GM12878 (cell line): ENCODE measurements around the gene ELMOD3. TPM values are rescaled to one million over a fixed set of nuclear protein-coding genes. Genes with fewer than 3 reads are reported as not detected.

Experiments used
- ATAC-seq: fragments of 200-7000 bp; cut with Tn5 transposase; 3 replicates; pipeline ENCODE4 v1.9.1; 2020; ENCODE audit warnings: mild to moderate bottlenecking, moderate library complexity
- BruUV-seq: library from RNA; stranded (reverse); fragments of 400-500 nt; replicated peaks from 2 replicates; lab custom pipeline; 2021; lab: Mats Ljungman, UMichigan
- CTCF ChIA-PET: fragments of 300-600 bp; sonication (Branson Sonifier 250); formaldehyde crosslinking; extraction: SDS; loops from one replicate; lab custom pipeline; 2021; ENCODE audit warnings: inconsistent platforms; lab: Yijun Ruan, JAX
- POLR2A ChIA-PET: fragments of 350-600 bp; formaldehyde crosslinking; extraction: SDS; loops from one replicate; lab custom pipeline; 2021; ENCODE audit warnings: inconsistent platforms; lab: Charles Lee
- RAD21 ChIA-PET: fragments of 300-600 bp; sonication (Branson Sonifier 250); formaldehyde crosslinking; loops from one replicate; lab custom pipeline; 2023; ENCODE audit warnings: antibody characterized with exemption; ENCODE audit not compliant: unreplicated experiment; lab: Charles Lee
- SMC1A ChIA-PET: fragments of 300-600 bp; sonication (Branson Sonifier 250); formaldehyde crosslinking; loops from one replicate; lab custom pipeline; 2023; ENCODE audit not compliant: unreplicated experiment, uncharacterized antibody; lab: Charles Lee
- DNase-seq: peaks from one replicate; pipeline ENCODE4 v3.0.0-alpha.2; 2011; ENCODE audit warnings: low read depth, low spot score
- FAIRE-seq: peaks from 3 replicates; lab custom pipeline; 2011; peaks lifted over from hg19 to GRCh38; lab: Jason Lieb, UNC
- H2AFZ ChIP-seq: 2 replicates; pipeline ENCODE4 v1.6.0; 2011; ENCODE audit warnings: low read depth, low read length, control low read depth; ENCODE audit not compliant: control insufficient read depth
- H3K27ac ChIP-seq: 2 replicates; pipeline ENCODE4 v1.5.1; 2011; ENCODE audit warnings: control low read depth; ENCODE audit not compliant: control insufficient read depth, insufficient read depth
- H3K27me3 ChIP-seq, 2 experiments: replicated peaks in 1 of 2; 2 replicates each; pipeline versions ENCODE4 v1.6.0 to v1.6.1; 2011; ENCODE audit warnings: low read length in 1 of 2; ENCODE audit not compliant: control insufficient read depth in 2 of 2, insufficient read depth in 2 of 2
- H3K36me3 ChIP-seq, 2 experiments: 2 replicates each; pipeline ENCODE4 v1.5.1; 2011; ENCODE audit warnings: low read length in 1 of 2; ENCODE audit not compliant: control insufficient read depth in 2 of 2, insufficient read depth in 2 of 2
- H3K4me1 ChIP-seq: 2 replicates; pipeline ENCODE4 v1.6.1; 2011; ENCODE audit warnings: mild to moderate bottlenecking, low read length, moderate library complexity, mixed read lengths; ENCODE audit not compliant: control insufficient read depth, insufficient read depth
- H3K4me2 ChIP-seq: 2 replicates; pipeline ENCODE4 v1.6.0; 2011; ENCODE audit warnings: control low read depth; ENCODE audit not compliant: control insufficient read depth, insufficient read depth
- H3K4me3 ChIP-seq: fragments of 200-600 bp; sonication (generic); 2 replicates; pipeline ENCODE4 v1.5.1; 2016
- H3K79me2 ChIP-seq: 2 replicates; pipeline ENCODE4 v1.6.0; 2011; ENCODE audit warnings: low read length; ENCODE audit not compliant: control insufficient read depth, insufficient read depth
- H3K9ac ChIP-seq: 2 replicates; pipeline ENCODE4 v1.8.0; 2011; ENCODE audit warnings: low read length, control low read depth, mixed read lengths; ENCODE audit not compliant: control insufficient read depth, insufficient read depth
- H3K9me3 ChIP-seq: replicated peaks from 3 replicates; pipeline ENCODE4 v1.5.1; 2011; ENCODE audit warnings: mild to moderate bottlenecking, low read length; ENCODE audit not compliant: control insufficient read depth, insufficient read depth
- H4K20me1 ChIP-seq: 2 replicates; pipeline ENCODE4 v1.6.0; 2011; ENCODE audit not compliant: control insufficient read depth, insufficient read depth
- EP300 ChIP-seq, 2 experiments: fragments of 150-350 bp in 1 of 2; IDR thresholded peaks; 2 replicates each; pipeline ENCODE4 v1.6.1; 2011 to 2012; ENCODE audit warnings: low read depth in 2 of 2, low read length in 2 of 2, borderline replicate concordance in 1 of 2, improper control_type of control experiment in 1 of 2, inconsistent platforms in 1 of 2; ENCODE audit not compliant: control insufficient read depth in 1 of 2
- GABPA ChIP-seq: IDR thresholded peaks from 2 replicates; pipeline ENCODE4 v1.6.1; 2014; ENCODE audit warnings: antibody characterized with exemption, low read depth, mild to moderate bottlenecking, inconsistent platforms
- KAT2A ChIP-seq: conservative IDR thresholded peaks from 2 replicates; pipeline ENCODE4 v1.6.1; 2011; ENCODE audit warnings: low read depth, low read length; ENCODE audit not compliant: control insufficient read depth
- MYC ChIP-seq: IDR thresholded peaks from 2 replicates; pipeline ENCODE4 v1.6.1; 2011; ENCODE audit warnings: mild to moderate bottlenecking, low read length, moderate library complexity, inconsistent platforms; ENCODE audit not compliant: insufficient read depth, insufficient replicate concordance, insufficient read length, severe bottlenecking
- RAD21 ChIP-seq: IDR thresholded peaks from 2 replicates; pipeline ENCODE4 v1.6.1; 2011; ENCODE audit warnings: mild to moderate bottlenecking, low read depth, low read length, moderate library complexity; ENCODE audit not compliant: insufficient read depth
- SRF ChIP-seq, 2 experiments: IDR thresholded peaks; 2 replicates each; pipeline ENCODE4 v1.6.1; 2011; ENCODE audit warnings: low read depth in 2 of 2, low read length in 2 of 2, mild to moderate bottlenecking in 1 of 2, moderate library complexity in 1 of 2
- whole genome bisulfite sequencing: methylation state at CpG from one replicate; pipeline ENCODE4 v1.1.6; 2016; ENCODE audit warnings: low lambda C conversion rate; ENCODE audit not compliant: insufficient replicate concordance, insufficient coverage; ENCODE audit errors: missing lambda C conversion rate; 5-methylcytosine and 5-hydroxymethylcytosine counted together
- in situ Hi-C: fragments of 300-500 bp; cut with MboI; formaldehyde crosslinking; loops from 9 replicates; pipeline ENCODE4 v1.14.3; 2018; ENCODE audit warnings: mixed read lengths
- intact Hi-C: fragments of 100-400 bp; cut with micrococcal nuclease; formaldehyde crosslinking; loops from one replicate; pipeline ENCODE4 v1.14.2; 2022; ENCODE audit not compliant: unreplicated experiment
- polyA plus RNA-seq, 11 experiments: library from polyadenylated mRNA; depleted of rRNA in 4 of 11; unstranded in 6 of 11; stranded (reverse) in 5 of 11; fragments of >200 nt; fragmentation: Nextera tagmentation in 4 of 11; fragmentation: Illumina TruSeq in 1 of 11; extraction: Ambion mirVana in 4 of 11; extraction: Trizol in 1 of 11; gene quantifications; 1 replicate in 1 of 11; 2 replicates in 10 of 11; pipeline versions ENCODE4 v1.2.1 to v1.2.3, GENCODE V29; 2011 to 2016; ENCODE audit warnings: inconsistent platforms in 2 of 11, missing spikeins in 2 of 11, low read depth in 1 of 11
- total RNA-seq, 4 experiments: library from RNA; depleted of rRNA in 3 of 4; stranded (reverse); fragments of >200 nt in 3 of 4; fragmentation: Illumina TruSeq in 1 of 4; extraction: Trizol in 1 of 4; gene quantifications; 2 replicates each; pipeline versions ENCODE4 v1.2.1 to v1.2.3, GENCODE V29; 2013 to 2021
- TF ChIP-seq, protein P1 (sequence below): IDR thresholded peaks from 2 replicates; pipeline ENCODE4 v1.6.1; 2011; ENCODE audit warnings: borderline replicate concordance, low read depth, mild to moderate bottlenecking, moderate library complexity, low read length; ENCODE audit not compliant: insufficient read depth, poor library complexity, severe bottlenecking

ELMOD3 gene
- total and polyA plus RNA-seq, 10 of the 15 experiments (the other 5 are each of a cell fraction or from before 2014, with no cell fraction given), result 1.2 to 19.1 (median 12.5) TPM

DNA sequence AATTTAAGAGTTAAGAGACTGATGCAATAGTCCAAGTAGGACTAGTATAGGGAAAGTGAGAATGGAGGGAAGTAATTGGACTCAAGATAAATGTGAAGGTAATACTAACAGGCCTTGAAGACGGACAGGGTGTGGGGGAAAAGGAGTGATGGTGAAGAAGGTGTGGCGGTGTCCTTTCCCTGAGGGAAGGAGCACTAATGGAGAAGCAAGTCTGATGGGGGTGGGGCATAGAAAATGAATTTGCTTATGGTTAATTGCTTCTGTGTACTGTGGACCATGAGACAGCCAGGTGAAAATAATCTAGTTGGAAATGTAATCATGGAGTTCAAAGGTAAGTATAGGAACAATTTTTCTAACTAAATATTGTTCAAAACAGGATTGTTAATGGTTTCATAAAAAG lies 19.6 kb upstream of the ELMOD3 start:
- ChIA-PET CTCF (no interaction called here), RAD21 (interaction anchor here (0.6 kb wide), 1 partner anchor 282 kb away, joined by 5 read pairs; no protein-coding TSS in a partner anchor), POLR2A (no interaction called here), SMC1A (no interaction called here)
- DNase-seq, result no peak
- no peak for FAIRE-seq
- no TSS peak for BruUV-seq
- TF ChIP-seq GABPA (no peak), MYC (no peak), RAD21 (no peak), SRF (IDR thresholded peaks at IDR 0.05; ENCODE audit: low read depth in 2 of 2, low read length in 2 of 2) (no peak), EP300 (IDR thresholded peaks at IDR 0.05; ENCODE audit: borderline replicate concordance in 1 of 2, control insufficient read depth in 1 of 2, low read depth in 2 of 2, low read length in 2 of 2) (no peak), KAT2A (no peak)
- TF ChIP-seq, protein P1, sequence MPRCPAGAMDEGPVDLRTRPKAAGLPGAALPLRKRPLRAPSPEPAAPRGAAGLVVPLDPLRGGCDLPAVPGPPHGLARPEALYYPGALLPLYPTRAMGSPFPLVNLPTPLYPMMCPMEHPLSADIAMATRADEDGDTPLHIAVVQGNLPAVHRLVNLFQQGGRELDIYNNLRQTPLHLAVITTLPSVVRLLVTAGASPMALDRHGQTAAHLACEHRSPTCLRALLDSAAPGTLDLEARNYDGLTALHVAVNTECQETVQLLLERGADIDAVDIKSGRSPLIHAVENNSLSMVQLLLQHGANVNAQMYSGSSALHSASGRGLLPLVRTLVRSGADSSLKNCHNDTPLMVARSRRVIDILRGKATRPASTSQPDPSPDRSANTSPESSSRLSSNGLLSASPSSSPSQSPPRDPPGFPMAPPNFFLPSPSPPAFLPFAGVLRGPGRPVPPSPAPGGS, result no peak
- Histone ChIP-seq H2AFZ (no peak overlapping the region), H3K27me3 (no peaks in the 10 kb centered on the region), H3K27ac (no peak overlapping the region), H3K79me2 (no peaks in the 10 kb centered on the region), H3K4me1 (peaks cover 17% of the 10 kb centered on the region), H3K4me3 (no peak overlapping the region), H3K36me3 (no peaks in the 10 kb centered on the region), H3K9me3 (no peaks in the 10 kb centered on the region), H4K20me1 (no peaks in the 10 kb centered on the region), H3K9ac (no peak overlapping the region), H3K4me2 (no peak overlapping the region)
- intact Hi-C loops, result no loop called here
- ATAC-seq, result no peak
- in situ Hi-C loops, result no loop called here
- WGBS, result 43% methylated on average over 2 of the region's 2 CpGs
